Measurements from ENCODE around the gene KIAA0232. TPM values are rescaled to one million over a fixed set of nuclear protein-coding genes. Genes with fewer than 3 reads are reported as not detected.

The KIAA0232 gene
- total RNA-seq, 1 donor: 10.8 TPM

DNA sequence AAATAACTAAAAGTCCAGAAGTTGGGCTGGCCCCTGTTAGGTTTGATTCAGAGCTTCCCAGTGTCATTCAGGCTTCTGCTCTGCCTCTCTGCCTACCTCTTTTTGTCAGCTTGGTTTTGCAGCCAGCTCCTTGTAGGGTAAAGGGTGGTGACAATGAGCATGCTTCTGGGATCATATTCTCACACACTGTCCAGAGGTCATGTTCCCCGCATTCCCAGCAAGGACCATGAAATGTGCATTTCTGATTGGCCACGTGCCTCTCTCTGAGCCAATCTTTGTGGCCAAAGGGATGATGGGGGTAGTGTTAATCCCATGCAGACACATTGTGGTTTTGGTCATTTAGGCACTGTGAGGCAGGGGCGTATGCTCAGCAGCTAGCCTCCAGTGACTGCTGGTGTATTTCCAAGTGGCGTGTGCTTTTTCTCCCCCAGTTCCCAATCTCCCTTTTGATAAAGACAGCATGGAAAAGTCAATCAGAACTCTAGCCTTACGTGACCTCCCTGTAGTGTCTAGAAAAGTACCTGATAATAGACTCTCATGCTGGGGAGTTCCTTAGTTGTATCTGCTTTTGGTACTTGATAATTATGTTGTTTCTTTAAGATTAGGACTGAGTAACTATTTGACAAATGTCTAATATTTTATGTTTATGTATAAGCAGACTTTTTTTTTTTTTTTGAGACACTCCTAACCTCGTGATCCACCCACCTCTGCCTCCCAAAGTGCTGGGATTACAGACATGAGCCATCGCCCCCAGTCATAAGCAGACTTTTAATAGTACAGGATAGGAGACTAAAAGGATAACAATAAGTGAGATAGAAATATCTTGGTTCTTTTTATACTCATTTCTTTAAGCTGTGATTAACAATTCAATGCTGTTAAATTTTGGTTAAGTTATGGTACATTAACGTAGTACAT, 57.8 kb downstream of the KIAA0232 start:
- DNase-seq (ENCODE audit: low read depth in 2 of 3, low spot score in 2 of 3): no peak

GRCh38 chr4:6845027-6845426, 62.5 kb downstream of the KIAA0232 start:
- DNase-seq (ENCODE audit: low read depth in 2 of 3, low spot score in 2 of 3): no peak

GRCh38 chr4:6845574-6845973, 63.0 kb downstream of the KIAA0232 start:
- no peak for DNase-seq (ENCODE audit: low read depth in 2 of 3, low spot score in 2 of 3)

GRCh38 chr4:6847178-6847577, 64.7 kb downstream of the KIAA0232 start:
- no peak for DNase-seq (ENCODE audit: low read depth in 2 of 3, low spot score in 2 of 3)

- no peak for DNase-seq (ENCODE audit: low read depth in 2 of 3, low spot score in 2 of 3)
Measured at GRCh38 chr4:6848717-6849305, 66.3 kb downstream of the KIAA0232 start.

DNA sequence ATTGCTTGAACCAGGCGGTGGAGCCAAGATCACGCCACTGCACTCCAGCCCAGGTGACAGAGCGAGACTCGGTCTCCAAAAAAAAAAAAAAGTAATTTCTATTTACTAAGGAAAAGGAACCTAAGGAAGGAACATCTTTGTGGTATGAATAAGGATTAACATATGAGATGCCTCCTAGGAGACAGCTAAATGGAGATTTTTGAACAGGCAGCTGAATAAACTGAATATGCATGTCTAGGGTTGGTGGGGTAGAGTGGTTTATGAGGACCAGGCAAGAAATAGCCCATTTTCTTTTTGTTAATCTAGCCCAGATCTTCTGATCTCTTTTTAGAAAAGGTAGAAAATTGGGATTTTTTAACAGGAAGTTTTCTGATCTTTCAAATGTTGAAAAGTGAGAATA, 67.2 kb downstream of the KIAA0232 start:
- DNase-seq (ENCODE audit: low read depth in 2 of 3, low spot score in 2 of 3): no peak

- no peak for DNase-seq (ENCODE audit: low read depth in 2 of 3, low spot score in 2 of 3)
Measured at GRCh38 chr4:6851431-6851830, 68.9 kb downstream of the KIAA0232 start.

DNA sequence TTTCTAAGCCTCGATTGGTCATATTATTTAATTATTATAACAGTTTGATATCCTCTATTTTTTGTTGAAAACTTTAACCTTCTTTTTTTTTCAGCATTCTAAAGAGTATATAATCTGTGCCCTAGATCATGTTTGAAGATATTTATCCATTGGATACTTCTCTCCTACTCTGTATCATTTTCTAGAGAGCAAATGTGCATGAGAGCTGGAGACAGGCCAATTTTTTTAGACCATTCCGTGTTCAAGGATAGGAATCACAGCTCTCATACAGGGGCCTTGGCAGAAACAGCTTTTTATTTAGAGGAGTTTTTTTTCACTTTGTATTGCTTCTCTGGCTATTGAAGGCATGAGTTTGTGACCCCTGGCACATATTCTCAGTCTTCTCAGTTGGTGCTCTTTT, 69.4 kb downstream of the KIAA0232 start:
- DNase-seq (ENCODE audit: low read depth in 2 of 3, low spot score in 2 of 3): no peak

DNA sequence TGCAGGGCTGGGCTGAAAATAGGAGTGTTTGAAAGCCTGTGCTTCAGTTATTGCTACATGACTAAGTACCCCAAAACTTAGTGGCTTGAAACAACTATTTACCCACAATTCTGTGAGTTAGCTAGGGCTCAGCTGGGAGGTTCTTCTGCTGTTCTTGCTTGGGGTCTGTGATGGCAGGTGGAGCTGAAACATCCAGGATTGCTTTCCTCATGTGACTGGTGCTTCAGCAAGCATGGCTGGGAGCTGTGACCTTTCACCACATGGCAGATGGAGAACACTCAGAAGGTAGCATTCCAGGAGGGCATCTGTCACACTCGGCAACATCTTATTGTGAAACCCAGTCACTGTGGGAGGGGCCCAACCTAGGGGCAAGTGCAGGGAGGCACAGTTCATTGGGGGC, 70.1 kb downstream of the KIAA0232 start:
- DNase-seq (ENCODE audit: low read depth in 2 of 3, low spot score in 2 of 3): no peak

- peak in 2 of 3 donors; percentile 12 to 22 for DNase-seq (ENCODE audit: low read depth in 2 of 3, low spot score in 2 of 3)
Measured at GRCh38 chr4:6854098-6854744, 71.7 kb downstream of the KIAA0232 start.

- DNase-seq (ENCODE audit: low read depth in 2 of 3, low spot score in 2 of 3): peak in 2 of 3 donors; percentile 21 to 52
Measured at GRCh38 chr4:6855692-6856297, 73.3 kb downstream of the KIAA0232 start.

- no peak for DNase-seq (ENCODE audit: low read depth in 2 of 3, low spot score in 2 of 3)
Measured at GRCh38 chr4:6856391-6856790, 73.9 kb downstream of the KIAA0232 start.

- DNase-seq (ENCODE audit: low read depth in 2 of 3, low spot score in 2 of 3): no peak
Measured at GRCh38 chr4:6857009-6857882, 74.7 kb downstream of the KIAA0232 start.

DNA sequence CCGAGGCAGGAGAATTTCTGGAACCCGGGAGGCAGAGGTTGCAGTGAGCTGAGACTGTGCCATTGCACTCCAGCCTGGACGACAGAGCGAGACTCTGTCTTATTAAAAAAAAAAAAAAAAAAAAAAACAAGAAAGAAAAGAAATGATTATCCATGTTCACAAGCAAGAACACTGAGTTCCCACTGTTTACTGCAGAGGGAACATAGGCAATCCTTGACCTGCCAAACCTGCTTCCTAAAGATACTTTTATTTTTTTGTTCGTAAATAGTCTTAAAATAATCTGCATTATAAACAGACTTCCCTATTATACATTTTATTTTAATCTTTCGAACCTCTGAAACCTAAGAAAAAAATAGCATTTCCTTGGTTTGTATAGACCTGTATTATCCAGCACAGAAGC, 76.5 kb downstream of the KIAA0232 start:
- DNase-seq (ENCODE audit: low read depth in 2 of 3, low spot score in 2 of 3): no peak

DNA sequence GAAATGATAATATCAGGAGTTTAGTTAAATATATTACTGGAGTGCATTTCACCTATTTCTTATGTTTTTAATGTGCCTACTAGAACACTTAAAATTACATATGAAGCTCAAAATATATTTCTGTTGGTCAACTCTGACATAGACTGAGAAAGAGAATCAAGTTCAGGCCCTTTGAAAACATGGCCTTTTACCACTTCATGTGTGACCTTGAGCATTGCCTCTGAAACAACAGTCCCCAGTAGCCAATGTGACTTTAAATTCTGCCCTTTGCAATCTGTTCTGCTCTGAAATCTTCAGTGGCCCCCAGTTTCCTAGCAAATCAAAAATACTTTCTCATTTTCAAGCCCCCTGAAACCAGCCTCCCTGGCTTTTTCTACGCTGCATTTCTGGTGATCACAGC, 77.0 kb downstream of the KIAA0232 start:
- no peak for DNase-seq (ENCODE audit: low read depth in 2 of 3, low spot score in 2 of 3)

GRCh38 chr4:6868386-6868785, 85.9 kb downstream of the KIAA0232 start:
- no peak for DNase-seq (ENCODE audit: low read depth in 2 of 3, low spot score in 2 of 3)

- no peak for DNase-seq (ENCODE audit: low read depth in 2 of 3, low spot score in 2 of 3)
Measured at GRCh38 chr4:6869944-6870343, 87.4 kb downstream of the KIAA0232 start.

DNA sequence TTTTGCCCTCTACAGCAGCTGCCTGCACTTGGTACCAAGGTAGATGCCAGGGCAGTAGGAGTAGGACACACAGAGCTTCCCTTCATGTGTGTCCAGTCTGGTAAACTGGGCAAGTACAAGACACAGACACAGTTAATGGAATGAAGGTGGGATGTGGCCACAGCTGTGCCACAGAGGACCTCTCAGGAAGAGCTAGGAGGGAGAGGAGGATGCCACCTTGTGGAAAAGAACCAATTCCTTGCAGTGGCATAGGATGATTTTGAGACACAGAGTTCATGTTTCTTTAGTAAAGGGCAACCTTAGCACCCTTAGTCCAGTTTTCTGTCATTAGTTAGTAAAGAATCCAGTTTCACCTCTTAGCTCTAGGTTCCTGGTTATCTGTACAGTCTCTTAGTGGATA, 90.8 kb downstream of the KIAA0232 start:
- no peak for DNase-seq (ENCODE audit: low read depth in 2 of 3, low spot score in 2 of 3)

DNA sequence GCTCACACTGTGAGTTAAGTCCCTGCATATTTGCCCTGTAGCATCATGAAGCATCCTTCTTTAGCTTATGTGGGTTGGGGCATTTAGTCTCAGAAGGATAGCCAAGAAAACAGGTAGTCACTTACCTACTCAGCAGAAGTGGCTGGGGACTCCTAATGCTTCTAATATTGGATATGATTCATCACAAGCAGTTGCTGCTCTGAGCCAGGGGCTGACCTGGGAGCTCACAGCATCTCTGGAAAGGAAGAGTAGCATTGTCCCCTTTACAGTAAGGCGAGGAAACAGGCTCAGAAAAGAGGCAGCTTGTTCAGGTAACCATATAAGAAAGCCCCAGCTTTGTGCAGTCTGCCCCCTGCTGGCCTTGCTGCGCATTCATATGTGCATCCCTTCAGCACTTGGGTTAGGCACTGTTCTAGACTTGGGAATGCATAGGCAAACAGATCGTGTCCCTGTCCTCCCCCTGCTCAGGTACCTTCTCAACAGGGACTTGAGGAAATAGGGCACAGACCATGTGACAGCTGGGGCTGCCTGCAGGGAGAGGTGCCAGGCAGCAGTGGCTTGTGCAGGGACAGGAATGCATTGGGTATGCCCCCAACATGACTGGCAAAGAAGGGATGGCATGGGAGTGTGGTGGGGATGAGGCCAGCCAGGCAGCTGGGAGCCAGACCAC, 91.4 kb downstream of the KIAA0232 start:
- peak in 2 of 3 donors; percentile 54 to 72 for DNase-seq (ENCODE audit: low read depth in 2 of 3, low spot score in 2 of 3)

DNA sequence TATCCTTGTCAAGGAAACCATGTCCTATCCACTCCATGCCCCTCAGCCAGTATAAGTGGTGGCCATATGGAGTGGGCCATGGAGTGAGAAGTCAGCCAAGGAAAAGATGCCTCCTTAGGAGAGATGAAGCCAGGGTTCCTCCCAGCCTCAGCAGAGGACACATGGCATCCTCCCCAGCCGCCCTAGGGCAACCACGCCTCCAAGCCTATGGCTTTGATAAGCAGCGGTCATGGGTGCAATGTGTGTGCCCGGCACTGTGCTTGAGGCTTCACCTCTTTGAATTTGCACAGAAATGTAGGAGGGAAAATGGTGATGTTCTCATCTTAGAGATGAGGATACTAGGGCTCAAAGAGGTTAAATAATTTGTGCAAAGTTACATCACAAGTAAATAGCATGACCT, 92.5 kb downstream of the KIAA0232 start:
- no peak for DNase-seq (ENCODE audit: low read depth in 2 of 3, low spot score in 2 of 3)
